ENCODE results near the gene PNLDC1. TPM values are rescaled to one million over a fixed set of nuclear protein-coding genes. Genes with fewer than 3 reads are reported as not detected.

Gene PNLDC1
- total and polyA plus RNA-seq, 9 of the 15 experiments (the other 6 are each of a cell fraction or from before 2014, with no cell fraction given), result 0.12 TPM; not detected in 8

DNA sequence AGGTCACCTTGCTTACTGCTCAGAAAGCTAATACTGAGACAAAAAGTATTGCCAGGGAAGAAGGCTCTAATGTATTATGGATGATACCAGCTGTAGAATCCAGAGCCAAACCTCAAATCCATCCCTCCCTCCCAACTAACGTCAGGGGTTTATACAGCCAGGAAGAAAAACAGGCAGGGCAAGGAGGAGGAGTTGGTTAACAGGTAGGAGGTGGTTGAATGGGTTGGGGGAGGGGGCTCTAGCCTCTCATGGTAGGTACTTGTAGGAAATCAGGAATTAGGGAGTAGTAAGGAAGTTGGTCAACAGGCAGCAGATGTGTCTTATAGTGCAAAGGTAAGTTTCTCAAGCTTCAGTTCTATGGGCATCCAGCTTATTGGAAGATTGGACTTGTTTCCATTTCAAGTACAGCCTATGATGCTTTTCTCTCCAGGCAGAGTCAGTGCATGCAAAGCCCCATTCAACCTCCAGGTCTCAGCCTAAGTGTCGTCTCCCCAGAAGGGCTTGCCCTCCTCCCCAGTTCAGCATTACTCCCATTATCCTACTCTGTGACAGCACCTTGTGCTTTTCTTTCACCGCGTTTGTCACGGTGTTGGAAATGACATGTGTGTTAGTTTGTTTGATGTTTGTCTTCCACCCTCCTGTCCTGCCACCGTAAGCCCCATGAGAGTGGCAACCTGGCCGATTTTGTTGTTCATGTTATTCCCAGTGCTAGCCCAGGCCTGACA is 38.1 kb downstream of the PNLDC1 start:
- ChIA-PET CTCF (ENCODE audit: low intra/inter-chr PET ratio) (no interaction called here), POLR2A (interaction anchor here (0.6 kb wide), 1 partner anchor 946 kb away, joined by 3 read pairs; no protein-coding TSS in a partner anchor)
- DNase-seq (ENCODE audit: extremely low read depth in 1 of 4, low spot score in 3 of 4), result no peak
- H3K9me1 ChIP-seq (ENCODE audit: control insufficient read depth, insufficient read depth, low read length), result no peaks in the 10 kb centered on the region
- H3K9me3 ChIP-seq (replicated peaks; ENCODE audit: control insufficient read depth, insufficient read depth, low read depth, low read length), result no peaks in the 10 kb centered on the region
- no peak overlapping the region for H3K4me2 ChIP-seq (ENCODE audit: insufficient read depth, low read length)
- no peak overlapping the region for H2AFZ ChIP-seq (ENCODE audit: low read depth, low read length)
- peaks cover 38 to 39% of the 10 kb centered on the region in 2 experiments for H3K27me3 ChIP-seq (ENCODE audit: control insufficient read depth in 2 of 2, insufficient read depth in 2 of 2, low read length in 2 of 2)
- no peaks in the 10 kb centered on the region for H3K36me3 ChIP-seq (ENCODE audit: control insufficient read depth, insufficient read depth, low read length)
- no peak overlapping the region for H3K9ac ChIP-seq (ENCODE audit: insufficient read depth in 1 of 2, low read depth in 2 of 2, low read length in 2 of 2)
- no peak for TF ChIP-seq BRCA1 (IDR thresholded peaks at IDR 0.05)
- no peak for TF ChIP-seq BRCA1 (CRISPR knock-in tag; IDR thresholded peaks at IDR 0.05)
- TF ChIP-seq, protein P1, sequence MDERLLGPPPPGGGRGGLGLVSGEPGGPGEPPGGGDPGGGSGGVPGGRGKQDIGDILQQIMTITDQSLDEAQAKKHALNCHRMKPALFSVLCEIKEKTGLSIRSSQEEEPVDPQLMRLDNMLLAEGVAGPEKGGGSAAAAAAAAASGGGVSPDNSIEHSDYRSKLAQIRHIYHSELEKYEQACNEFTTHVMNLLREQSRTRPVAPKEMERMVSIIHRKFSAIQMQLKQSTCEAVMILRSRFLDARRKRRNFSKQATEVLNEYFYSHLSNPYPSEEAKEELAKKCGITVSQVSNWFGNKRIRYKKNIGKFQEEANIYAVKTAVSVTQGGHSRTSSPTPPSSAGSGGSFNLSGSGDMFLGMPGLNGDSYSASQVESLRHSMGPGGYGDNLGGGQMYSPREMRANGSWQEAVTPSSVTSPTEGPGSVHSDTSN (CRISPR knock-in tag; IDR thresholded peaks at IDR 0.05; ENCODE audit: low read depth), result no peak
- TF ChIP-seq, protein P1 (tag; conservative IDR thresholded peaks at IDR 0.05; ENCODE audit: low read depth), result no peak
- TF ChIP-seq SRF (CRISPR knock-in tag; IDR thresholded peaks at IDR 0.05), result no peak
- no peak for TF ChIP-seq SAFB (IDR thresholded peaks at IDR 0.05; ENCODE audit: borderline replicate concordance, low read depth, low read length)
- no peak for TF ChIP-seq PRPF4 (IDR thresholded peaks at IDR 0.05; ENCODE audit: insufficient read depth, low read depth, low read length, poor library complexity, severe bottlenecking)
- TF ChIP-seq ZBTB33 (CRISPR knock-in tag; IDR thresholded peaks at IDR 0.05), result no peak
- TF ChIP-seq RBM22 (IDR thresholded peaks at IDR 0.05; ENCODE audit: low read depth, low read length, poor library complexity, severe bottlenecking), result no peak
- no peak for TF ChIP-seq EHMT2 (IDR thresholded peaks at IDR 0.05)
- in situ Hi-C loops (cut with MboI), result no loop called here
- no TSS peak for BruUV-seq (replicated peaks)
- no peak overlapping the region for H3K4me3 ChIP-seq
- H3K27ac ChIP-seq (ENCODE audit: extremely low read depth, low read depth, low read length), result no peak overlapping the region
- intact Hi-C loops (cut with micrococcal nuclease), result no loop called here
- FAIRE-seq, result no peak
- no peaks in the 10 kb centered on the region for H3K79me2 ChIP-seq (ENCODE audit: control insufficient read depth, insufficient read depth, low read length)
- peaks cover 0 to 9% of the 10 kb centered on the region in 2 experiments; a peak in 1 of 5 replicates for H3K4me1 ChIP-seq (replicated peaks in 1 of 2; ENCODE audit: control insufficient read depth in 2 of 2, insufficient read depth in 2 of 2, low read length in 2 of 2)
- 0 out of 2 replicates have a peak, but pooled peaks cover 3% of the 10 kb centered on the region for H4K20me1 ChIP-seq (replicated peaks; ENCODE audit: control insufficient read depth, insufficient read depth, low read length)
- WGBS (ENCODE audit: insufficient coverage, low coverage, missing lambda C conversion rate), result 2% methylated on average over 7 of the region's 7 CpGs
- ATAC-seq, result no peak
